Fibroblast of pulmonary artery (primary cell): ENCODE data around the gene ZNF593.

Experiments
- DNase-seq: peaks from one replicate; pipeline ENCODE4 v3.0.0-alpha.2; 2010; ENCODE audit warnings: low read depth
- H3K4me3 ChIP-seq: replicated peaks from 2 replicates; pipeline ENCODE4 v1.5.1; 2011; ENCODE audit warnings: low read depth, mild to moderate bottlenecking, control low read depth, low read length, moderate library complexity
- TF ChIP-seq, protein P1 (sequence below): IDR thresholded peaks from 2 replicates; pipeline ENCODE4 v1.5.1; 2011; ENCODE audit warnings: mild to moderate bottlenecking, control low read depth, low read length, inconsistent platforms; ENCODE audit errors: missing control alignments

Gene ZNF593

DNA sequence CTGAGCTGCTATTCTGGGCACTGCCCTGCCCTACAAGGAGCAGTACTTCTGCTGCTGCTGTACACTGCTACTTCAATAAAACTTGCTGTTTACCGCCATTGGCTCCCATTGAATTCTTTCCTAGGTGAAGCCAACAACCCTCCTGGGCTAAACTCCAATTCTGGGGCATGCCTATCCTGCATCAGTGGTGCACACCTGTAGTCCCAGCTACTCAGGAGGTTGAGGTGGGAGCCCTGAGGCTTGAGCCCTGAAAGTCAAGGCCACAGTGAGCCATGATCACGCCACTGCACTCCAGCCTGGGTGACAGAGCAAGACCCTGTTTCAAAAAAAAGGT, 36.9 kb upstream of the ZNF593 start:
- H3K4me3 ChIP-seq = no peak overlapping the region
- no peak for DNase-seq
- TF ChIP-seq, protein P1, sequence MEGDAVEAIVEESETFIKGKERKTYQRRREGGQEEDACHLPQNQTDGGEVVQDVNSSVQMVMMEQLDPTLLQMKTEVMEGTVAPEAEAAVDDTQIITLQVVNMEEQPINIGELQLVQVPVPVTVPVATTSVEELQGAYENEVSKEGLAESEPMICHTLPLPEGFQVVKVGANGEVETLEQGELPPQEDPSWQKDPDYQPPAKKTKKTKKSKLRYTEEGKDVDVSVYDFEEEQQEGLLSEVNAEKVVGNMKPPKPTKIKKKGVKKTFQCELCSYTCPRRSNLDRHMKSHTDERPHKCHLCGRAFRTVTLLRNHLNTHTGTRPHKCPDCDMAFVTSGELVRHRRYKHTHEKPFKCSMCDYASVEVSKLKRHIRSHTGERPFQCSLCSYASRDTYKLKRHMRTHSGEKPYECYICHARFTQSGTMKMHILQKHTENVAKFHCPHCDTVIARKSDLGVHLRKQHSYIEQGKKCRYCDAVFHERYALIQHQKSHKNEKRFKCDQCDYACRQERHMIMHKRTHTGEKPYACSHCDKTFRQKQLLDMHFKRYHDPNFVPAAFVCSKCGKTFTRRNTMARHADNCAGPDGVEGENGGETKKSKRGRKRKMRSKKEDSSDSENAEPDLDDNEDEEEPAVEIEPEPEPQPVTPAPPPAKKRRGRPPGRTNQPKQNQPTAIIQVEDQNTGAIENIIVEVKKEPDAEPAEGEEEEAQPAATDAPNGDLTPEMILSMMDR = no peak

DNA sequence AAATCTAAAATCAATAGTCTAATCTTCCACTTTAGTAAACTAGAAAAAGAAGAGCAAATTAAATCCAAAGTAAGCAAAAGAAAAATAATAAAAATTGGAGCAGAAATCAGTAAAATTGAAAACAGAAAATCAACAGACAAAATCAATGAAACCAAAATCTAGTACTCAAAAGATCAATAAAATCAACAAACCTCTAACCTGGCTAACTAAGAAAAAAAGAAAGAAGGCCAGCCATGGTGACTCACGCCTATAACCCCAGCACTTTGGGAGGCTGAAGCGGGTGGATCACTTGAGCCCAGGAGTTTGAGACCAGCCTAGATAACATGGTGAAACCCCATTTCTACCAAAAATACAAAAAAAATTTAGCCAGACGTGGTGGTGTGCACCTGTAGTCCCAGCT, 35.2 kb upstream of the ZNF593 start:
- no peak overlapping the region for H3K4me3 ChIP-seq
- TF ChIP-seq, protein P1 = no peak
- no peak for DNase-seq

DNA sequence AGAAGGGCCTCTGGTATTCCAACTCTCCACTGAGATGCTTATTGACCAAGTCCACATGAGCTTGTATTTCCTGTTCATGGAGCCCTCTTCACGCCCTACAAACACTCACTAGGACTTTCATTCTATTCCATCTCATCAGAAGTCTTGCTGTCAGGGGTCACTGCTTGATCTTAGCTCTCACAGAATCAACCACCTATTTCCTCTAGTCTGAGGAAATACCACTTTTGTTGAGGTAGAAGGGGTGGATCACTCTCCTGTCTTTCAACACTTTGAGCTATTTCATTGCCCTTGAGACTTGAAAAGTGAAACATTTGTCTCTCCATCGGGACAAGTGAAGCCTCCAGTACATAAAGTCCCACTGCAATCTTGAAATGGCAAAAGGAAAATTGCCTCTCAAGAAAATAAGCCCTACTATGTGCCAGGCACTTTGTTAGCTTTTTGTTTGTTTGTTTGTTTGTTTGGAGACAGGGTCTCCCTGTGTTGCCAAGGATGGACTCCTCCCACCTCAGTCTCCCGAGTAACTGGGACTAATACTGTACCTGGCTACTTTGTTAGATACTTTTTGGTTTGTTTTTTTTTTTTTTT, 30.6 kb upstream of the ZNF593 start:
- DNase-seq = no peak
- TF ChIP-seq, protein P1 = no peak
- no peak overlapping the region for H3K4me3 ChIP-seq

DNA sequence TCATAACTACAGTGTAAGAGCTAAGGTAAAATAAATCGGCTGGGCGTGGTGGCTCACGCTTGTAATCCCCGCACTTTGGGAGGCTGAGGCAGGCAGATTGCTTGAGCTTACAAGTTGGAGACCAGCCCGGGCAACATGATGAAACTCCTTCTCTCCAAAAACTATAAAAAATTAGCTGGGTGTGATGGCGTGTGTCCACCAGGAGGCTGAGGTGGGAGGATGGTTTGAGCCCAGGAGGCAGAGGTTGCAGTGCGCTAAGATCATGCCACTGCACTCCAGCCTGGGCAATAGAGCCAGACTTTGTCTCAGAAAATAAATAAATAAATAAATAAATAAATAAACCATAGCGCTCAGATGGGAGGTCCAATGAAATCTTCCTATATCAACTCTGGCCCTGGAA, 27.5 kb upstream of the ZNF593 start:
- no peak for DNase-seq
- no peak overlapping the region for H3K4me3 ChIP-seq
- TF ChIP-seq, protein P1 = no peak

DNA sequence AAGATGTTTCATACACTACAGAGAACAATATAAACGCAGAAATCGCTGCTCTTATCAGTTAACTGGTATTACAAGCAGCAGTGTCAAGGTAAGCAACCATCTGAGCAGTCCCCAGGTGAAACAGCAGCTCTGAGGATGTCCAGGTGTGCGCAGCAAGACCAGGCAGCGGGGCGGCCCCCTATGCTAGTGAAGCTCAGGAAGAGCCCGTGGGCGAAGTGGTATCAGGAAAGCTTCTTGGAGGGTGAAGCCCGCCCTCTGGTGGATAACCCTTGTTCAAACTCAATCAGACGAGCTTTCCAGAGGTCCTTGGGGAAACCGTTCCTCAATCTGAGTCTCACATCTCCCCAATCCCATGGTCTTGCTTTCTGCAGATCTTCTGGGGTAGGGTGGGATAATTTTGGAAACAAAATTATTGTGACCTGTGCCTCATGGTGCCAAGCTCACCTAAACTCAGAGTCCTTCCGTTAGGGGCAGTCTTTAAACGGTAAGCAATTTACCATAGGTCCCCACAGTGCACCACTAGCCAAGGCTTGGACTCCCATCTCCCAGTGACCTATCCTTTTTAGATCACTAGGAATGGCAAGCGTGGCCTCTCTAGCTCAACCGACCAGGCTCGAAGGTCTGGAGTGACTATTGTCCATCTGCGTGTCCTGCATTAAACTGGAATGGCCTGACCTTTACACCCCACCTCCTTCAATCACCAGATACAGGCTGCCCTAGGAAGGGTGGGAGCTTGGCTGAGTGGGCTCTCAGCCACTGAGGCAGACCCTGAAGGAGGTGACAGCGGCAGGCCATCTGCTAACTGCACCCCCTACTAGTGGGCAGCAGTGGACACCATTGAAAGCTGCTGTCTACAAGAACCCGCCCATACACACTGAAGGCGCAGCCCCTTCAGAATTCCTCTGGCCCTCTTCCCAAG, 24.4 kb upstream of the ZNF593 start:
- H3K4me3 ChIP-seq = no peak overlapping the region
- DNase-seq = peak; percentile 87
- TF ChIP-seq, protein P1 = peak; percentile 76

DNA sequence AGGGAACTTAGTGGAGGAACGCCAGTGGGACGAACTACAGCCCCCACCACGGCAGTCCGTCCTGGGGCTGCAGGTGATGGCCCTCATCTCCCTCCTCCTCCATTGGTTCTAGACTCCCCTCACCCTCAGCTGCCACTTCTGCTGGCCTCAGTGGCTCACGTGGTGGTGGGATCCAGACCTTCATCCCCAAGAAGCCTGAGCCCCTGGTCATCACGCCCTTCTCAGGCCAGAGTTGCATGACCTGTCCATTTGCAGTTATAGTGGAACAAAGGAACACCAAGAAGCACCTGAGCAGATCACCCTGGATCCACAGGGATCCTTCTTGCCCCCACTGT, 23.8 kb upstream of the ZNF593 start:
- TF ChIP-seq, protein P1 = no peak
- DNase-seq = no peak
- H3K4me3 ChIP-seq = no peak overlapping the region
